ENCODE measurements around the gene AIM2.

DNA sequence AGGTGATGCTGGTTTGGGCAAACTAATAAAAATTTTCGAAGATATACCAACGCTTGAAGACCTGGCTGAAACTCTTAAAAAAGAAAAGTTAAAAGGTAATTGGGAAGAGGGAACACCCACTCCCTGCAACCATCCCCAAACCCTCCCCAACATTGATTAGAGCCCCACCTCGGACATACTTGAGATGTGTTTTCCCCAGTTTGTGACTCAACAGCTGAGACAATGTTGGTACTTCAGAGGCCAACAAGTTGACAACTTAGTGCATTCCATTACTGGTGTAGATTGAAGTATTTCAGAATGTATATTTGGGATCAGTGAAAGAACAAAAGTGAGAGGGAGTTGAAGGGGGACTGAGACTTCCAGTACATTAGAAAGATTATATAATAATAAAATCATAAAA, 61.7 kb downstream of the AIM2 start:
- TF ChIP-seq, protein P1, sequence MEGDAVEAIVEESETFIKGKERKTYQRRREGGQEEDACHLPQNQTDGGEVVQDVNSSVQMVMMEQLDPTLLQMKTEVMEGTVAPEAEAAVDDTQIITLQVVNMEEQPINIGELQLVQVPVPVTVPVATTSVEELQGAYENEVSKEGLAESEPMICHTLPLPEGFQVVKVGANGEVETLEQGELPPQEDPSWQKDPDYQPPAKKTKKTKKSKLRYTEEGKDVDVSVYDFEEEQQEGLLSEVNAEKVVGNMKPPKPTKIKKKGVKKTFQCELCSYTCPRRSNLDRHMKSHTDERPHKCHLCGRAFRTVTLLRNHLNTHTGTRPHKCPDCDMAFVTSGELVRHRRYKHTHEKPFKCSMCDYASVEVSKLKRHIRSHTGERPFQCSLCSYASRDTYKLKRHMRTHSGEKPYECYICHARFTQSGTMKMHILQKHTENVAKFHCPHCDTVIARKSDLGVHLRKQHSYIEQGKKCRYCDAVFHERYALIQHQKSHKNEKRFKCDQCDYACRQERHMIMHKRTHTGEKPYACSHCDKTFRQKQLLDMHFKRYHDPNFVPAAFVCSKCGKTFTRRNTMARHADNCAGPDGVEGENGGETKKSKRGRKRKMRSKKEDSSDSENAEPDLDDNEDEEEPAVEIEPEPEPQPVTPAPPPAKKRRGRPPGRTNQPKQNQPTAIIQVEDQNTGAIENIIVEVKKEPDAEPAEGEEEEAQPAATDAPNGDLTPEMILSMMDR (IDR thresholded peaks at IDR 0.05), result no peak
- TF ChIP-seq POLR2A (IDR thresholded peaks at IDR 0.05), result no peak

Data from right lobe of liver (tissue), 4 donors.